Activated naive CD4-positive, alpha-beta T cell treated with anti-CD3 and anti-CD28 coated beads for 36 hours (primary cell): Measurements from ENCODE around the gene SEPTIN1. TPM values are rescaled to one million over a fixed set of nuclear protein-coding genes. Genes with fewer than 3 reads are reported as not detected.
A peak's percentile ranks its signal among the peaks of the same experiment; 100 is the strongest.
"Not testable (repeated sequence)": the region's sequence is repeated elsewhere in the genome, so short reads cannot be mapped to it uniquely, and the experiment has no call there.

Experiments used
- CTCF ChIA-PET: fragments of 350-600 bp; sonication (Branson Sonifier 250); formaldehyde crosslinking; loops from one replicate; lab custom pipeline; 2021; ENCODE audit warnings: antibody characterized with exemption; lab: Charles Lee
- DNase-seq: peaks from one replicate; pipeline ENCODE4 v3.0.0-alpha.2; 2020
- H3K27ac Mint-ChIP-seq: one replicate; pipeline ENCODE4 v1.8.0; 2021; ENCODE audit warnings: mild to moderate bottlenecking, mixed read lengths
- H3K27me3 Mint-ChIP-seq: one replicate; pipeline ENCODE4 v1.8.0; 2021; ENCODE audit warnings: low read depth, mixed read lengths
- H3K36me3 Mint-ChIP-seq: one replicate; pipeline ENCODE4 v1.8.0; 2021; ENCODE audit warnings: low read depth, mixed read lengths
- H3K4me1 Mint-ChIP-seq: one replicate; pipeline ENCODE4 v1.8.0; 2021; ENCODE audit warnings: low read depth, mixed read lengths
- H3K4me3 Mint-ChIP-seq: one replicate; pipeline ENCODE4 v1.8.0; 2021; ENCODE audit warnings: mild to moderate bottlenecking, moderate library complexity, mixed read lengths
- H3K9me3 Mint-ChIP-seq: one replicate; pipeline ENCODE4 v1.8.0; 2021; ENCODE audit warnings: mixed read lengths
- intact Hi-C: fragments of 100-400 bp; cut with micrococcal nuclease; formaldehyde crosslinking; loops from one replicate; pipeline ENCODE4 v1.15.1; 2023
- total RNA-seq, 2 experiments: library from RNA; stranded (reverse); gene quantifications; one replicate each; pipeline ENCODE4 v1.2.3, GENCODE V29; 2021

The SEPTIN1 gene
- total RNA-seq, 2 experiments from 2014 or later = 133 to 134 TPM

GRCh38 chr16:30352488-30353401 is 29.6 kb downstream of the SEPTIN1 start:
- Mint-ChIP-seq H3K4me1 (peaks cover 53% of the 10 kb centered on the region), H3K27me3 (no peaks in the 10 kb centered on the region), H3K9me3 (no peaks in the 10 kb centered on the region), H3K27ac (peak overlapping the region; percentile 5), H3K36me3 (peaks cover 25% of the 10 kb centered on the region), H3K4me3 (no peak overlapping the region)
- intact Hi-C loops = no loop called here
- no peak for DNase-seq
- CTCF ChIA-PET = no interaction called here

GRCh38 chr16:30351586-30352419 is 30.6 kb downstream of the SEPTIN1 start:
- H3K27me3 Mint-ChIP-seq = no peaks in the 10 kb centered on the region
- CTCF ChIA-PET = no interaction called here
- H3K36me3 Mint-ChIP-seq = peaks cover 23% of the 10 kb centered on the region
- no peak overlapping the region for H3K27ac Mint-ChIP-seq
- intact Hi-C loops = no loop called here
- no peak overlapping the region for H3K4me3 Mint-ChIP-seq
- H3K4me1 Mint-ChIP-seq = peaks cover 48% of the 10 kb centered on the region
- DNase-seq = no peak
- no peaks in the 10 kb centered on the region for H3K9me3 Mint-ChIP-seq

- H3K27me3 Mint-ChIP-seq = no peaks in the 10 kb centered on the region
- peaks cover 23% of the 10 kb centered on the region for H3K36me3 Mint-ChIP-seq
- peaks cover 42% of the 10 kb centered on the region for H3K4me1 Mint-ChIP-seq
- DNase-seq = no peak
- H3K27ac Mint-ChIP-seq = peak overlapping the region; percentile 74
- H3K4me3 Mint-ChIP-seq = no peak overlapping the region
- intact Hi-C loops = no loop called here
- no peaks in the 10 kb centered on the region for H3K9me3 Mint-ChIP-seq
- CTCF ChIA-PET = interaction anchor here (0.5 kb wide), 1 partner anchor 35 kb away, joined by 4 read pairs; no protein-coding TSS in a partner anchor
Observed at GRCh38 chr16:30351001-30351441, 31.3 kb downstream of the SEPTIN1 start.

GRCh38 chr16:30350134-30350871 is 32.1 kb downstream of the SEPTIN1 start:
- no peak for DNase-seq

GRCh38 chr16:30349675-30350074 is 32.7 kb downstream of the SEPTIN1 start:
- intact Hi-C loops = no loop called here
- CTCF ChIA-PET = no interaction called here
- Mint-ChIP-seq H3K4me3 (no peak overlapping the region), H3K4me1 (peaks cover 37% of the 10 kb centered on the region), H3K36me3 (peaks cover 23% of the 10 kb centered on the region), H3K9me3 (no peaks in the 10 kb centered on the region), H3K27ac (peak overlapping the region; percentile 65), H3K27me3 (no peaks in the 10 kb centered on the region)
- DNase-seq = no peak

More at GRCh38 chr16:30350134-30350871, 32.1 kb downstream of the SEPTIN1 start:
- Mint-ChIP-seq H3K9me3 (no peaks in the 10 kb centered on the region), H3K36me3 (peaks cover 23% of the 10 kb centered on the region), H3K4me1 (peaks cover 38% of the 10 kb centered on the region), H3K4me3 (no peak overlapping the region), H3K27me3 (no peaks in the 10 kb centered on the region), H3K27ac (peak overlapping the region; percentile 74)
- CTCF ChIA-PET = interaction anchor here (0.5 kb wide), 1 partner anchor 36 kb away, joined by 4 read pairs; no protein-coding TSS in a partner anchor
- intact Hi-C loops = no loop called here

- Mint-ChIP-seq H3K27ac (peak overlapping the region; percentile 65), H3K4me1 (peaks cover 30% of the 10 kb centered on the region), H3K36me3 (peaks cover 19% of the 10 kb centered on the region), H3K27me3 (no peaks in the 10 kb centered on the region), H3K4me3 (no peak overlapping the region), H3K9me3 (no peaks in the 10 kb centered on the region)
- CTCF ChIA-PET = interaction anchor here (0.6 to 0.7 kb wide), 3 partner anchors 13 to 176 kb away, joined by 3 to 4 read pairs (median 3); no protein-coding TSS in a partner anchor
- DNase-seq = no peak
- intact Hi-C loops = no loop called here
Observed at GRCh38 chr16:30348929-30349328, 33.4 kb downstream of the SEPTIN1 start.

GRCh38 chr16:30348113-30348512 is 34.2 kb downstream of the SEPTIN1 start:
- H3K9me3 Mint-ChIP-seq = no peaks in the 10 kb centered on the region
- no peak overlapping the region for H3K4me3 Mint-ChIP-seq
- DNase-seq = no peak
- intact Hi-C loops = no loop called here
- H3K27ac Mint-ChIP-seq = no peak overlapping the region
- H3K36me3 Mint-ChIP-seq = peaks cover 16% of the 10 kb centered on the region
- peaks cover 24% of the 10 kb centered on the region for H3K4me1 Mint-ChIP-seq
- H3K27me3 Mint-ChIP-seq = no peaks in the 10 kb centered on the region
- CTCF ChIA-PET = interaction anchor here (0.6 kb wide), 1 partner anchor 12 kb away, joined by 3 read pairs; no protein-coding TSS in a partner anchor

GRCh38 chr16:30346286-30346685 is 36.1 kb downstream of the SEPTIN1 start:
- CTCF ChIA-PET = no interaction called here
- intact Hi-C loops = no loop called here
- Mint-ChIP-seq H3K4me3 (no peak overlapping the region), H3K4me1 (peaks cover 14% of the 10 kb centered on the region), H3K27me3 (no peaks in the 10 kb centered on the region), H3K9me3 (no peaks in the 10 kb centered on the region), H3K36me3 (peaks cover 5% of the 10 kb centered on the region), H3K27ac (no peak overlapping the region)
- no peak for DNase-seq

GRCh38 chr16:30343491-30343820 is 38.9 kb downstream of the SEPTIN1 start:
- H3K4me1 Mint-ChIP-seq, CTCF ChIA-PET, DNase-seq, H3K27me3 Mint-ChIP-seq, intact Hi-C loops, H3K4me3 Mint-ChIP-seq, H3K27ac Mint-ChIP-seq, H3K9me3 Mint-ChIP-seq, H3K36me3 Mint-ChIP-seq: not testable (repeated sequence)

DNA sequence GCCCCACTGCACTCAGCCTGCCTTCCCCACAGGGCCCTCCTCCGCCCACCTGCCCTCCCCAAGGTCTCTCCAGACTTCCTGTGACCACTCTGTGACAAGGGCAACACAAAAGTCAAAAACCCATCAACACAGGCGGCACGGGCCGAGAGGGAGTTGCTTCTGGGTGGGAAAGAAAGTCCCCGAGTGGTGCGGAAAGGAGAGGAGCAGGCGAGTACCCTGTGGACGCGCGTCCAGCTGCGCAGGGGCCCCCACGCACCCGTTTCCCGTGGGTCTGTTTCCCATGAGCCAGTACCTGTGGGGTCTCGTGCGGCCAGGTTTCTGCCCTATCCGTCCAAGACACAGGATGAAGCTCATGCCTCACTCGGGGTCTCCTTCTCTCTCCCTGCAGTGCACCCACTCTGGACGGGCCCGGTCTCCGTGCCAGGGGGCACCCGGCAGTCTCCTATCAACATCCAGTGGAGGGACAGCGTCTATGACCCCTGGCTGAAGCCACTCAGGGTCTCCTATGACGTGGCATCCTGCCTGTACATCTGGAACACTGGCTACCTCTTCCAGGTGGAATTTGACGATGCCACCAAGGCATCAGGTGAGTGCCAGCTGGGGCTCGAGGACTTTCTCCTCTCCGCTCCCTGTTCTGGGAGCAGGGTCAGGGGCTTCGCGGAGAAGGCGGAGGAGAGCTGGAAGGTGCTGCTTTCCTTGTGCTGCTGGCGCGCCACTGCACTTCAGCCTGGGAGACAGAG is 39.4 kb downstream of the SEPTIN1 start:
- Mint-ChIP-seq H3K27me3 (no peaks in the 10 kb centered on the region), H3K27ac (no peak overlapping the region), H3K4me1 (peaks cover 7% of the 10 kb centered on the region), H3K9me3 (no peaks in the 10 kb centered on the region), H3K36me3 (no peaks in the 10 kb centered on the region), H3K4me3 (no peak overlapping the region)
- intact Hi-C loops = no loop called here
- CTCF ChIA-PET = no interaction called here
- DNase-seq = no peak

DNA sequence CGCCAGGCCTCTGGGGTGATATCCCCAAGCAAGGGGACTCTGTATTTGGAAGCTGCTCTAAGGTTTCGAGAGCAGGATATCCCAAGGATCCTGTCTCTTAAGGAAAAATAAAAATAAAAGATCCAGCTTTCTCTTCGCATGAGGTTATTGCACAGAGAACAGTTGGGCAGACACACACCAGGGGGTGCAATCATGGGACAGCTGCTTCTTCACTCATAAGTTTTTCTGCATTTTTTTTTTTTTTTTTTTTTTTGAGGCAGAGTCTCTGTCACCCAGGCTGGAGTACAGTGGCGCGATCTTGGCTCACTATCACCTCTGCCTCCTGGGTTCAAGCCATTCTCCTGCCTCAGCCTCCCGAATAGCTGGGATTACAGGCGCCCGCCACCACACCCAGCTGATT is 40.4 kb downstream of the SEPTIN1 start:
- CTCF ChIA-PET, DNase-seq, intact Hi-C loops, H3K9me3 Mint-ChIP-seq, H3K4me3 Mint-ChIP-seq, H3K36me3 Mint-ChIP-seq, H3K27ac Mint-ChIP-seq, H3K27me3 Mint-ChIP-seq, H3K4me1 Mint-ChIP-seq: not testable (repeated sequence)
